GM12892 (cell line): Measurements from ENCODE around the gene CBL.

ENCODE experiments used
- POLR2A ChIP-seq: IDR thresholded peaks from 2 replicates; pipeline ENCODE4 v1.6.1; 2011; ENCODE audit warnings: low read depth, low read length, control low read depth
- POLR2AphosphoS5 ChIP-seq: IDR thresholded peaks from 2 replicates; pipeline ENCODE4 v1.6.1; 2011; ENCODE audit warnings: low read depth, low read length, control low read depth

DNA sequence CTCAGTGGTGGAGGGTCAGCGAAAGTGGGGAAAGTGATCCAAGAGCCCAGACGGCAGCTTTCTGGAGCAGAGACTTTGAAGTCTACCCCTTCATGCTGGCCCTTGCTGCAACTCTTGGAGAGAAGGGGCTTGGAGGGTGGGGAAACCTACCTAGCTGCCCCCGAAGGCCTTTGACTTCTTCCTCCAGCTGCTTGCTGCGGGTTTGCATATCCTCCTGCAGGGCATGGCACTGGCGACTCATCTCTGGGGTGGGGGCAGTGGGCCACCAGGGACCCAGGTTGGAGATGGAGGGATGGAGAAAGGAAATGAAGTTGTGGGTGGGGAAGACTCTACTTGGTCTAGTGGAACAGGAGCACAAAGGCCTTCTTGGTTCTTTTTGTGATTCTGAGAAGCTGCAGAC lies 13.1 kb upstream of the CBL start:
- TF ChIP-seq POLR2A (no peak), POLR2AphosphoS5 (no peak)
